ENCODE data around the gene TRPM2. TPM values are rescaled to one million over a fixed set of nuclear protein-coding genes. Genes with fewer than 3 reads are reported as not detected.
A peak's percentile ranks its signal among the peaks of the same experiment; 100 is the strongest.

TRPM2 gene
- total RNA-seq, 4 donors from 2014 or later, result 1.6 to 3.5 (median 2.7) TPM

- no peak overlapping the region for H3K4me3 ChIP-seq
- no peak for DNase-seq (ENCODE audit: extremely low spot score)
- intact Hi-C loops (cut with DNase I), result no loop called here
- H3K9me3 ChIP-seq, result peaks cover 0 to 12% (median 0%) of the 10 kb centered on the region in 4 donors
- WGBS, result 76% methylated on average over 14 of the region's 14 CpGs
- TF ChIP-seq POLR2A (IDR thresholded peaks at IDR 0.05; ENCODE audit: low read depth) (no peak), CTCF (IDR thresholded peaks at IDR 0.05) (no peak)
- peaks cover 0 to 10% (median 6%) of the 10 kb centered on the region in 4 donors for H3K4me1 ChIP-seq
- no peaks in the 10 kb centered on the region for H3K36me3 ChIP-seq
- H3K27me3 ChIP-seq, result peaks cover 0 to 34% (median 0%) of the 10 kb centered on the region in 4 donors
- no peak overlapping the region for H3K27ac ChIP-seq (replicated peaks in 1 of 4)
Measured at GRCh38 chr21:44450402-44450801, 97.0 kb downstream of the TRPM2 start.

- no peak overlapping the region for H3K27ac ChIP-seq (replicated peaks in 1 of 4)
- intact Hi-C loops (cut with DNase I), result no loop called here
- H3K9me3 ChIP-seq, result peaks cover 0 to 12% (median 0%) of the 10 kb centered on the region in 4 donors
- no peak for DNase-seq (ENCODE audit: extremely low spot score)
- peaks cover 0 to 34% (median 0%) of the 10 kb centered on the region in 4 donors for H3K27me3 ChIP-seq
- 85% methylated on average over 14 of the region's 14 CpGs for WGBS
- no peak overlapping the region for H3K4me3 ChIP-seq
- TF ChIP-seq POLR2A (IDR thresholded peaks at IDR 0.05; ENCODE audit: low read depth) (no peak), POLR2AphosphoS5 (IDR thresholded peaks at IDR 0.05) (no peak), EP300 (IDR thresholded peaks at IDR 0.05) (no peak), CTCF (IDR thresholded peaks at IDR 0.05) (no peak)
- no peaks in the 10 kb centered on the region for H3K36me3 ChIP-seq
- H3K4me1 ChIP-seq, result peaks cover 3 to 16% (median 12%) of the 10 kb centered on the region in 4 donors
Measured at GRCh38 chr21:44450999-44451398, 97.6 kb downstream of the TRPM2 start.

- intact Hi-C loops (cut with DNase I), result no loop called here
- no peak for TF ChIP-seq POLR2A (IDR thresholded peaks at IDR 0.05; ENCODE audit: low read depth)
- TF ChIP-seq CTCF (IDR thresholded peaks at IDR 0.05), result no peak
- TF ChIP-seq EP300 (IDR thresholded peaks at IDR 0.05), result no peak
- TF ChIP-seq POLR2AphosphoS5 (IDR thresholded peaks at IDR 0.05), result no peak
- Histone ChIP-seq H3K4me3 (no peak overlapping the region), H3K27ac (replicated peaks in 1 of 4) (no peak overlapping the region), H3K27me3 (peaks cover 0 to 31% (median 0%) of the 10 kb centered on the region in 4 donors), H3K4me1 (peaks cover 7 to 24% (median 19%) of the 10 kb centered on the region in 4 donors), H3K9me3 (peaks cover 0 to 12% (median 0%) of the 10 kb centered on the region in 4 donors), H3K36me3 (peaks cover 0 to 10% (median 4%) of the 10 kb centered on the region in 4 donors)
- 91% methylated on average over 3 of the region's 3 CpGs for WGBS
- DNase-seq (ENCODE audit: extremely low spot score), result no peak
Measured at GRCh38 chr21:44453120-44453519, 99.7 kb downstream of the TRPM2 start.

GRCh38 chr21:44454058-44454457 is 100.6 kb downstream of the TRPM2 start:
- intact Hi-C loops (cut with DNase I), result no loop called here
- peaks cover 0 to 12% (median 0%) of the 10 kb centered on the region in 4 donors for H3K9me3 ChIP-seq
- H3K4me3 ChIP-seq, result no peak overlapping the region
- peaks cover 0 to 12% (median 4%) of the 10 kb centered on the region in 4 donors for H3K36me3 ChIP-seq
- H3K27ac ChIP-seq (replicated peaks in 1 of 4), result no peak overlapping the region
- peaks cover 7 to 24% (median 19%) of the 10 kb centered on the region in 4 donors for H3K4me1 ChIP-seq
- TF ChIP-seq POLR2A (IDR thresholded peaks at IDR 0.05; ENCODE audit: low read depth) (no peak), EP300 (IDR thresholded peaks at IDR 0.05) (no peak)
- 92% methylated on average over 5 of the region's 5 CpGs for WGBS
- H3K27me3 ChIP-seq, result peaks cover 0 to 21% (median 0%) of the 10 kb centered on the region in 4 donors
- DNase-seq (ENCODE audit: extremely low spot score), result no peak

- Histone ChIP-seq H3K27ac (replicated peaks in 1 of 4) (peak within 1 kb of the TSS; percentile 57 to 73 (median 62)), H3K4me1 (peaks cover 7 to 24% (median 19%) of the 10 kb centered on the region in 4 donors), H3K4me3 (peak within 1 kb of the TSS; percentile 85 to 89 (median 88)), H3K9me3 (peaks cover 0 to 12% (median 0%) of the 10 kb centered on the region in 4 donors), H3K27me3 (peaks cover 0 to 14% (median 0%) of the 10 kb centered on the region in 4 donors), H3K36me3 (peaks cover 0 to 17% (median 4%) of the 10 kb centered on the region in 4 donors)
- WGBS, result 9% methylated on average over 19 of the region's 45 CpGs
- no peak for TF ChIP-seq POLR2AphosphoS5 (IDR thresholded peaks at IDR 0.05)
- TF ChIP-seq CTCF (IDR thresholded peaks at IDR 0.05), result no peak
- no peak for TF ChIP-seq EP300 (IDR thresholded peaks at IDR 0.05)
- no peak for TF ChIP-seq POLR2A (IDR thresholded peaks at IDR 0.05; ENCODE audit: low read depth)
- peak; percentile 96 for DNase-seq (ENCODE audit: extremely low spot score)
- intact Hi-C loops (cut with DNase I), result loop anchor here (5.0 kb wide), 1 partner anchor 118 kb away; the partner anchor contains the start of gene CFAP410
Measured at GRCh38 chr21:44454747-44455523, 101.5 kb downstream of the TRPM2 start, which contains the start of gene LRRC3. TSS of gene LRRC3 (plus strand) at chr21:44455510. CDS start at chr21:44456645, 1,135 bp downstream.
